Activated effector memory CD4-positive, alpha-beta T cell treated with Interleukin-2 at 50 U/mL for 16 hours (primary cell): ENCODE data around the gene ATF6B.

Source experiments
- DNase-seq: peaks from one replicate; pipeline ENCODE4 v3.0.0-alpha.2; 2020

ATF6B gene

DNA sequence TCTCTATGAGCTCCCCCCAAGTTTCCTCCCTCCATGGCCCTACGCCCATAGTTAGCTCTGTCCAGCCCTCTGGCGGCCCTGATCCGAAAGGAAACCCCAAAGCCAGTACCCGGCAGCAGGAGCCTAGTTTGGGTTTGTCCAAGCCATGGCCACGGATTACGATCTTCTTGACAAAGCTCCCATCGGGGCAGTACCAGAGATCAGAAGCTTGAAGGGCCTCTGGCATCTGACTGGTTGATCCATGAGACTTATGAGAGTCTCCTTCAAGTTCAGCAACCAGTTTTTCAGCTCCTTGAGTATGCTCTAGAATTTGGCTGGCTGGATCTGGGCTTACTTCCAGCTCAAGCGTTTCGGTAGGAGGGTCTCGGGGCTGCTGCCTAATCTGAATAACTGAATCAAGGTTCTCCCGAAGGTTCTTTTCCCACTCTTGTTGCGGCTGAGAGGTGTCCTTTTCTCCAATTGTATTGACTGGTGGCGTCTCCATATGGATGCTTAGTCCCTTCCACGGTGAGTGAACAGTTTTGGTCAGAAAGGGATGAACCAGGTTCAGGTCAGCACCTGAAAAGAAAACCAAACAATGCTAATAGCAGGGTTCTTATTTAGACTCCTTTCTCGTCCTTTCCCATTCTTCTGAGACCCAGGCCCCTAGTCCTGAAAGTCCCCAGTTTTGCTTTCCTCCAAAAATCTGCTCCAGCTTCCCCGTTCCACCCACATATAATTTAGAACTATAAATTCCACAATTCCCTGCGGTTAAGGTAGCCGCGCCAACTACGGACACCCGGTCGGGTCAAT, 1.4 kb upstream of the ATF6B start:
- DNase-seq = no peak

DNA sequence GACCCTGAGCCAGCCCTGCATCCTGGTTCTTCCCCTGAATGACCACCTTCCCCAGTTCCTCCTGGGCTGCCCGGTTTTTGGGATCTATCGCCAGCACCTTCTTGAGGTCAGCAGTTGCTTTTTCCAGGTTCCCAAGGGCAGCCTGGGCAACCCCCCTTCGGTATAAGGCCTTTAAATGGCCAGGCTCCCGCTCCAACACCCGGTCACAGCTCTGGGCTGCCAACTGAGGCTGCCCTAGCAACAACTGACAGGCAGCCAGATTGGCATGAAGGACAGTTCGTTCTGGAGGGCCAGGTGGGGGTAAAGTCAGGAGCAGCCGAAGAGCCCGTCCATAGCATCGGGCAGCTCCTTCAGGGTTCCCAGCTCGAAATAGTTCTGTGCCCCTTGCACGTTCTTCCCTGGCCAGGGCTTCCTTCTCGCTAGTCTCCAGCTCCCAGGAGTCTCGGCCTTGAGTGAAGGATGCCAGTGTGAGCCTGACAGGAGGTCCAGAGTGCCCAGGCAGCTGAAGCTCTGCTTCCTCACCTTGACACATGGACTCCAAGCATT, 778 bp upstream of the ATF6B start:
- DNase-seq = no peak

DNA sequence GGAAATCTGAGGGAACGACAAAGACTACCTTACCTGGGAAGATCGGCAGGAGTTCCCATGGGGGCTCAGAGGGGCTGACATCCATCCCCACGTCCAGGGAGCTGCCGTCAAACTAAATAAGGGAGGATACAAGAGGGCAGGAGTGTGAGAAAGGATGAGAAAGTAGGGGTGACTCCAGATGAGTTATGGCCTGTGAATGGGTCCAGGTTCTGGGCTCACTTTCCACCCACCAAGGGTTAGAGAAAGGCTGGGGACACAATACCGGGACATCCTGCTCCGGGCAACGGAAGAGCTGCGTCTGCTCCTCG, 683 bp downstream of the ATF6B start:
- DNase-seq = no peak

DNA sequence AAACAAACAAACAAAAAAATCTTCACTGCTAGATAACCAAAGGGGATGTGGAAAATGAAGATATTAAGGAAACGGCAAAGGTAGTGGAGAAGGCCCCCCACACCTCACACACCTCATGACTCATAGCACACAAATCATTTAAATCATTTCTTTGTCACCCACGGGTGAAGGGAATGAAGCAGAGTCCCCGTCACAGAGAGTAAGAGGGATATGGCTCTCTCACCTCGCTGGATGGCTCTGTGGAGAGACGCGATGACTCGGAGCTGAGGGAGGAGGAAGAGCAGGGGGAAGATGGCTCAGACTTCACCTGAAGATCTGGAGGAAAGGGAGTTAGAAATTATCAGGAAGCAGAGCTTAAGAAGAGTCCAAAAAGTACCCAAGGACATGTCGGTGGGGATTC, 1.2 kb downstream of the ATF6B start:
- no peak for DNase-seq

DNA sequence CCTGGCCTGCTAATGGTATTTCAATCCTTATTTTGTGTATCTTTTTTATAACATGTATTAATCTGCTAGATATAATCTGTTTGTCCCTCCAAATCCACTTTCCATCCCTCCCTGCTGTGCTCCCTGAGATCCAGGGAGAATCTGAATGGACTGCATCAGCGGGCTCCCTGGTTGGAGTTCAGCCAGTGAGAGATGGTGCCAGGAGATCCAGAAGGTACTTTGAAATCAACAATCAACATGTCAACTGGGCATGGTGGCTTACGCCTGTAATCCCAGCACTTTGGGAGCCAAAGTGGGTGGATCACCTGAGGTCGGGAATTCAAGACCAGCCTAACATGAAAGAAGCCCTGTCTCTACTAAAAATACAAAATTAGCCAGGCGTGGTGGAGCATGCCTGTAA, 4.4 kb downstream of the ATF6B start:
- DNase-seq = no peak

DNA sequence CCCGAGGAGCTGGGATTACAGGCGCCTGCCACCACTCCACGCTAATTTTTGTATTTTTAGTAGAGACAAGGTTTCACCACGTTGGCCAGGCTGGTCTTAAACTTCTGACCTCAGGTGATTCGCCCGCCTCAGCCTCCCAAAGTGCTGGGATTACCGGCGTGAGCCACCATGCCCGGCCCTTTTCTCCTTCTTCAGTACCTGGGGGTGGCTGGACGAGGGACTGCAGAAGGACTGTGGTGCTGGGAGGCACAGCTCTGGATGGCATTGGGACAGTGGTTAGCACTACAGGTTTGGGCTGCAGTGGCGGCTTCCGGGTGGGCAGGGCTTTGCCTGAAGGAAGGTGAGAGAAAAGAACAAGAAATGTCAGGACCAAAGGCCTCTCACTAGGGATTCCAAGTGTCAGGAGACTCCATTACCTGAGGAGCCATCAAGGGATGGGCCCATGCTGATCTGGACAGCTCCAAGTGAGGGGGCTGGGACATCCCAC, 7.4 kb downstream of the ATF6B start:
- no peak for DNase-seq

DNA sequence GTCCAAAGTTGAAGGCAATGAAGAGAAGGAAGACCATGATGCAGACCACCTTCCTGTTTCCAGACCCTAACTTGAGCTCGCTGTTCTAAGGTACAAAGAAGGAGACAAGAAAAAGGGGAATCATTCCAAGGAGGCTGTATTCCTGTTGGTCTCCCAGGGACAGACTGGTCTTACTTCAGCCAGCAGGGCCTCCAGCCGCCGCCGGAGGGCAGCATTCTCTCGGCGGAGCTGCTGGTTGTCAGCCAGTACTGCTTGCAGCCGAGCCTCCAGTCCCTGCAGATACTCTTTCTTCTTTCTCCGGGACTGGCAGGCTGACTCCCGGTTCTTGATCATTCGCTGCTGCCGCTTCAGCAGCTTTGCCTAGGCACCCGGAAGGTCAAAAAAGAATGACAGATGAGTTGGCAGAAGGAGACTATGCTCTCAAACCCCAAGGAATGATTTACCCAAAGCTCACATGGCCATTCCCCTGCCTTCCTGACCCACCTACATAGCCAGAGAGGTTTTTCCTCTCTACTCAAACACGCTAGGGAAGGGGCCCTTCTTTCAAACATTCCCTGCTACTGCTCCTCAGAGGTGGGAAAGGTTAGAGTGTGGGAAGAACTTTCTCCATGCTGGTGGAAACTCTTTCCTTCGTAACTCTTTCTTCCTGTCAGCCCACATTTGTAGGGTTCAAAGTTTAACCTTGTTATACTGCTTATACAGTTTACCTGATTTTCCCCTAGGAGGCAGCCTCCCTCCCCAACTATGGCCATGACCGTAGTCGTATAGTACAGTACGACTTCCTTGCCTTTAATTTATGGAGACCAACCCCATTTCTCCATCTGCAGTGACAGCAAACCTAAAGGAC, 9.0 kb downstream of the ATF6B start:
- peak; percentile 36 for DNase-seq

DNA sequence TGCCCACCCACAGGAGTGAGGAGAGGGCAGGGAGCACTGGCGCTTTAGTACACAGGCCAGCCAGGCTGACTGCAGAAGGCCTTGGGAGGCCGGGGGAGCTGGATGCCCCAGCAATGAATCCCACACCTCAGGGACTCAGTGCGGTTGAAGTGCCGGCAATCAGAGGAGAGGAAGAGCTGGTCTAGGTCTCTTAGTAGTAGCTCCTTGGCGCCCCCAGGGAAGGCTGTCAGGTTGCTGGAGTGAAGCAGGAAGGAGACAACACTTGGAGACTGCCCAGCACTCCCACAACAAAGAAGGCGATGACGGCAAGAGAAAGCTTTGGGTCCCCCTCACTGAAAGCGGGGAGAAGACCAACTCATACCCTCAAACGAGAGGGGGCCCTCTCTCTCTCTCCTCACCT, 10.6 kb downstream of the ATF6B start:
- DNase-seq = no peak

DNA sequence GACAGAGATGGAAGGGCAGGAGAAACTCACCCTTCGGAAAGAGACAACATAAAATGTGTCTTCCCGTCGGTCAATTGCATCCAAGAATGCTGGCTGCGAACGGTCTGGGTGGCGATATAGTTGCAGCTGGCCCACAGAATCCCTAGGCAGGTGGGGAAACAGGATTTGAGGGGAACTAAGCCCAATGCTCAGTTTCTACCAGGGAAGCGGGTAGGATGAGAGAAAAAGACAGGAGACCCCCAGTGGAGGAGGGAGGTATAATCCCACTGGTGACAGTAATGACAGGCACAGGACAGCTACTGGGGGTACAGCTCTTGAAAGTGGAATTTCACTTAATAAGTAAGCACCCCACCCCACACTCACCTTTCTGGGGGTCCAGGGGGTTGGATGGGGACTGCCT, 11.4 kb downstream of the ATF6B start:
- DNase-seq = no peak

DNA sequence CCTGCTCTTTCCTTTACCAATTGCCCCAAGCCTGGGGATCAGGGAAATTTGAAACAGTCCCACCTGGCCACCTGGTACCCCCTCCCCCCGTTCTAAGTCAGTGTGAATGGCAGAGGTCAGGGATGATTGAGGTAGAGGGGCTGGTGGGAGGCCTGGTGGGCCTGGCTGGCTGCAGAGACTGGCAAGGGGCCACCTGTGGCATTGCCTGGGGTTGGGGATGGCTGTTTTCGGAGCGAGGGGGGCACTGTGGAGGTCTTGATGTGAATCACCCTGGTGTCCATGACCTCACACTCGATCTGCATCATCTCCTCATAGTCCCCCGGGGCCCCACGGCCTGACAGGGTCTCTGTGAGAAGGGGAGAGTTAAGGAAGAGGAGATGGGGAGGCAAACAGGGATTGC, 12.4 kb downstream of the ATF6B start:
- no peak for DNase-seq

DNA sequence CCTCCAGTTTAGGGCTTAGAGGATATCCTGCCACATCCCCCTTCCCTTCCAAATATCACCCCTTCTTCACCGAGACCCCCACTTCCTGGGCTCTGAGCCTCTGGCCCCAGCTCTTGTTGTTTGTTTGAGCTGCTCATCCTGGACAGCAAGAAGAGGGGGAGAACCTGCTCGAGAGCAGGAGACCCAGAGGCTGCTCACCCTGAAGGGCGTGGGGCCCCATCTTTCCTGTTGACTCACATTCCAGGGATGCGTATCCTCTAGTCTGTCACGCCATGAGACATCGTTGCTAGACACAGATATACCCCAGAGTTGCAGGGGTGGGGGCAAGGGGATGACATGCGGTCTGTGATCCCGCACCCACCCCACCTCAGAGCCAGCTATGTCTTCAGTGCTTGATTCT, 13.2 kb downstream of the ATF6B start:
- DNase-seq = no peak

DNA sequence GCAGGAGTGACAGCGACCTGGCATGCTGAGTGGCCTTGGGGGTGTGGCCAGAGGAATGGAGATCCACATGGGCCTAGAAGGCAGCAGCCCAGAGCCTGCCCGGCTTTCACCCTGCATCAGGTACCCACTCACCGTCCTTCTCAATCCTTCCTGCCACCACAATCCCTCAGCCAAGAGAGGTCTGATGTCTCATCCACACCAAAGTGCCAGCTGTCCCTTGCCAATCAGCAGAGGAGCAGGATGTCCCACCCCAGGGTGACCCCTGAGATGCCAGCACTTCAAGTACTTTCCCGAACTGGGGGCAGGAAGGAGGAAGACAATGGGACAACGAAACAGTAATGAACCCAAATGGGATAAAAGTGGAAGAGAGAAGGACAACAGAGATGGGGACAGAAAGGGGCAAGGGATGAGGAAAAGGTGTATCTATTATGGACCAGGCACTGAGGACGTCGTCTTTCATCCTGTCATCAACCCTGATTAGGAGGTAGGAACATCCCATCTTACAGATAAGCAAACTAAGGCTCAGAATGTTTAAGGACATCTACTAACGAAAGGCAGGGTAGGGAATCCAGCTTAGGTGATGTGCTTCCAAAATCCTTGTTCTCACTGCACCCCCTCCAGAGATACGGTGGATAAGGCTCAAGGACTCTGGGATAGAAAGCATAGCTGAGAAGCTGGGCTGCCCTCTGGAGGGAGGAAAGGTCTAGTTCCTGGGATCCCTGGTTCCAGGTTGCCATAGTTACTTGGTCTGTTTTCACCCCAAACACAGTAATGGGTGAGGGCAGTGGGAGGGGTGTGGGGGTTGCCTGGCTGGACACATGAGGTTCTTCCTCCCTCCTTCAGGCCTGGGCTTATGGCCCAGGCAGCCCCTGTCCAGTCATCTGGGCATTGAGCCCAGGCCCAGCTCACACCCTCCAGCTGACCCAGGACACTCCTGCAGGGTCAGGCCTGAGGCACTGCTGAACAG, 14.4 kb downstream of the ATF6B start:
- DNase-seq = no peak

DNA sequence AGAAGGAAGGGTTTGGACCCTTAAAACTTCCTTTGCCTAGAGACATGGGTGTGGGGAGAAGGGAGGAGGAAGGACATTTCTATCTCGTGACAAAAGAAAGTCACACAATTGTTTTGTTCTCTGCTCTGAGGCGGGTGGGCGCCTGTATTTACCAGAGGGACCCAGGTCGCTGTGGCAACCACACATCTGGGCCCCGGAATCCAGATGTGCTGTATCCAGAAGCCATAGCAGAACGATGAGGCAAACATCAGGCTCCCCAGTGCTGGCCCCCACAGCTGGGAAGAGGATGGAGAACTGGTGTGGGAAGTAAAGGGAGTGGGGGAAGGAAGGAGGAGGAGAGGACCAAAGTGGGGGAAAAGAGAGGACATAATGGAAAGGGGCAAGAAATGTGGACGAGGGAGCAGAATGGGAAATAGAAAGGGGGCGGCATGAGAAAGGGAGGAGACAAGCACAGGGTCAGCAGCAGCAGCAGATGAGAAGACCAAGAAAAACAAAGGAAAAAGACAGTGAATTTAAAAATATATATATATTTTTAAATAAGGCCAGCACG, 15.5 kb downstream of the ATF6B start:
- DNase-seq = no peak

DNA sequence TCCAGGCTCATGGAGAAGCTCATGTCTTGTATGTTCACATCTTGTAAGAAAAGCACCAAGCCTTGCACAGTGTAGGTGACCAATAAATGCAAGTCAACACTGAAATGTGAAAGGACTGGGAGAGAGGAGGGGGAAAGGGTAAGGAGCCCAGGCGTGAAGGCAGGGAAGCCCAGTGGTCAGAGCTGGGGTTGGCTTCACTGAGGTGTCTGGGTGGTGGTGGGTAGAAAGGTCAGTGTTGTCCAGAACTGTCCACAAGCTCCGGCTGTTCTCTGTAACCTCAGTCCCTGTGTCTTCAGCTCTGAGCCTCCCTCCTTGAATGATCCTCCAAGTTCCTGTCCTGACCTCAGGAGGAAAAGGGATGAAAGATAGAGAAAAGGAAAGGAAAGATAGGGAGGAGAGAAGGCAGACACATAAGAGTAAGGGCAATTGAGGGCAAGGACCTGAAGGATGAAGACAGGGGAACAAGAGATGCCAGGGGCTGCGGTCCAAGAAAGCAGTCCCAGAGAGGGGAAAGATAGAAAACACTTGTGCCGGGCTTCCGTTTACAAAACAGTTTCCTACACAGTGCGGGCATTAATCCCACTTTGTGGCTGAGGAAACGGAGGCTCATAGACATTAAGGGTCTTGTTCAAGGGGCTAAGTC, 16.5 kb downstream of the ATF6B start:
- no peak for DNase-seq

DNA sequence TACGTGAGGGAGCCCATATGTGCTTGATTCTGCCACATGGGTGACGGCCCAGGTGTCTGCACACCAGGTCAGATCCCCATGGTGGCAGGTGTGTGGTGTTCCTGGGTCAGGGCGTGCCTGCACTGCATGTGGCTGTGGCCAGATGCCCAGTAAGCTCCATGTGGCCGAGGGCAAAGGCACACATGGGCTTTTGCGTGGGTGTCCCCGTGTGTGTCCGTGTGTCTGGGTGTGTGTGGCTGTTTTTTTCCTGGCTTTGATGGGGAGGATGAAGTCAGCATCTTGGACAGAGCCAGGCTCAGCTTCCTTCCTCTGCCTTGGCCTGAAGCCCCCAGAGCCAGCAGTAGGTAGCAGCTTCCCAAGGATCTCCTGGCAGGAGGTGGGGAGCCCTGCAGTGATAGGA, 17.4 kb downstream of the ATF6B start:
- no peak for DNase-seq

DNA sequence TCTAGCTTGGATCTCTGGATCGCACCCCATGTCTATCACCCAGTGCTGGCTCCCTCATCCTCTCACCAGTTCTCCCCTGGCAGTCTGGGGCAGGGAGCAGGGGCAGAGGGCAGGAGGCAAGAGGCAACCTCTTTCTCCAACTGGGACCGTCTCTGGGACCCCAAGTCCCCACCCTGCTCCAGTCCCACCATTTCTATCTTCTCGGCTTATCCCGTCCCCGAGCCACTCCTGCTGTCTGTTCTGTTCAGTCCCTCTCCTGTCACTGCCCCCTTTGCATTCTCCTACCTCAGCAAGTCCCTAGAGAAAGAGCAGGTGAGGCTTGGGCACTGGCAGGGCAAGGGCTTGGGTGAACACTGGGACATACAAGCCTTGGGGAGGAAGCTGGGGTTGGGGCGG, 18.3 kb downstream of the ATF6B start:
- DNase-seq = no peak

DNA sequence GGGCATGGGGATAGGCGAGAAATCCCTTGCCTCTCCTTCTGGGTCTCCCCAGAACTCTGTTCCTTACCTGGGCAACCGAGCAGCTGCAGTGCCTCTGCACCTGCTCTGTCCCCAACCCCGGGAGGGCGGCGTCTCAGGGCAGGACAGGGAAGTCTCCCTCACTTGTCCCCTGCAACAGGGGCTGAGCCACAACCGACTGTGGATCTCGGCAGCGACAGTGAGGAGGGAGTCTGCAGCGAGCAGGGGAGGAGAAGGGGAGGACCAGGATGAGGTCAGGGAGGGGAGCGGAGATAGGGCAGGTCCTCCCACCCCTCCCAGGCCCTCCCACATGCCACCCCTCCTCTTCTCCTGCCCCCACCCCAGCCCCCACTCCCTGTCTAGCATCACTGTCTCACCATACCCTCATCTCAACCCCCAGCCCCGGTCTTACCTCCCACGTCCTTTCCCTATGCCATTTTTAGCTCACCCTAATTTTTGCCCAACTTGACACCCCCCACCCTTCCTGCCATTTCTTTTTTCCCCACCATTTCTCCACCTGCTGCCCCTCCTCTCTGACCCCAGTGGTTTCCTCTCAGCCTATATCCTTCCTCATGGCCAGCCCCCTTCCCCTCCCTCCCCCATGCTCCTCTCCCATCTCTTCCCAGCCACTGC, 18.8 kb downstream of the ATF6B start, which contains the start of gene TNXB:
TSS of gene TNXB (minus strand) at position 225 of the 651 bp plus-strand sequence. CDS start 11,140 bp downstream, outside the sequence.
- no peak for DNase-seq

DNA sequence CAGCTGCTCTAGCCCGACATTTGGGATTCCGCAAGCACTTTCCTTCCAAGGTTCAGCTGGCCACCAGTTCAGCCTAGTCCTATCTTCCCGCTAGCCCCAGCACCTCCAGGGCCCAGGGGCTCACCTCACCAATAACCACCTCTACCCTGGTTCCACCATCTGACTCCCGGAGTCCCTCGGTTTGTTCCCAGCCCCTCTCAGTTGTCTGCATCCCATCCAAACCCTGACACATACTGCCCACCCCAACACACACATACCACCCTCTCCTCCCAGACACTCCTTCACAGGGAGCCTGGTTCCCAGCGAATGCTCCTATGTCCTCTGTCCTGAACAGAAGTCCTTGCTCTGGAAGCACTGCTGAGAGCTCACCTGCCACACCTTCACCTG, 19.3 kb downstream of the ATF6B start:
- DNase-seq = no peak

DNA sequence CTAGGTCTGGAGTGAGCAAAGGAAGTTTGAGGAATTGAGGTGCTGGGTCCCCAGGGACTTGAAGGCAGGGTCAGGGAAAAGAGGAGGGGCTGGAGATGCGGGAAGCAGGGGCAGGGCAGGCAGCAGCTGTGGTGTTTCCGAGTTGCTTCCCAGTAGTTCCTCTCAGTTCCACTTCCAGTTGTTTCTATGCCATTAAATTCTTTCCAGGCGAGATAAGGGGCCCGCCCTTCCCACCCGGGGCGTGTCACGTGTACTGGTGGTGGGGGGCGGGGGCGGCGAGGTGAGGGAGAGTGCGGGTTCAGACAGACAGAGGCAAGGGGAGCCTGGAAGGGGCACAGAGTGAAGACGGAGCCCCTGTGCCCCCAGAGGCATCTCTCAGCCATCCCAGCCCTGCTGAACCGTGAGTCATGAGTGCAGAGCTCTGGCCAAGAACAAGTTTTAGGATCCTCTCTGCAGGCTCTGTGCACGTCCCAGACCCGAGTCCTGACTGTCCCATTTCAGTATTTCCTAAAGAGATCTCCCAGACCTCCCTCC, 19.9 kb downstream of the ATF6B start:
- no peak for DNase-seq

DNA sequence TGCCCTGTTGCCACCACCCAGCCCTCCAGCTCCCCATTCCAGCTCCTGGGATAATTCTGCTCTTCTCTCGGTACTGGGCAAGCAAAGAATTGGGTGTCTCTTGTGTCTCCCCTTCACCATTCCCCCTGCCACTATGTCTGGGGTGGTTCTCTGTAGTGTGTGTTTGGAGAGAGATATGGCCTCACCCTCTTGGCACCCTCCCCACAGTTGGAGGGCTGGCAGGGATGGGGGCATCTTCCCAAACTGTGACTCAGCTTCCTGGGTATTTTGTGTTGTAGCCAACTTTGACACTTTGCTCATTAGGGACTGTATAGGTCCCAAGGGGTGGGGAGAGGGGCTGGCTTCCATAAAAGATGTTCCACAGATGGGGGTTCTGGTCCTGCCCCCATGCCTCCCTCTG, 20.6 kb downstream of the ATF6B start:
- DNase-seq = no peak

DNA sequence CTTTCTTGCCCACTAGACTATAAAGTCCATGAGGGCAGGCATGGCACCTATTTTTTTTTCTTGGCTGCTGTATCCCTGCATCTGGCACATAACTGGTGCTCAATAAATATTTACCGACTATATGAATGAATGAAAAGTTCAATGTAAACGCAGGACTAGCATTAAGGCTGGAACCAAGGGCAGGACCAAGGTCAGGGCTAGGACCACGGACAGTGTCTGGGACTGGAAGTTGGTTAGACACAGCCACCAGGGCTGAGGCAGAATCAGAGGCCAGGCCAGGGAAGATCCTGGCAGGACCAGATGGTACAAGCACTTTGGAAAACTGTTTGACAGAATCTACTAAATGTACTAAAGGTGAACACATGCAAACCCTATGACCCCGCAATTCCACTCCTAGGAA, 22.6 kb downstream of the ATF6B start:
- DNase-seq = no peak
